Gastrocnemius medialis (tissue), 4 donors: ENCODE results near the gene EHD4.

ENCODE experiments used
- CTCF ChIP-seq, 5 experiments: fragments of 450-650 bp in 3 of 5; fragments of 200-600 bp in 2 of 5; sonication (generic) in 2 of 5; IDR thresholded peaks in 4 of 5; conservative IDR thresholded peaks in 1 of 5; 1 replicate in 4 of 5; 2 replicates in 1 of 5; pipeline ENCODE4 v1.5.1; 2016 to 2019; ENCODE audit warnings: antibody characterized with exemption in 5 of 5, mild to moderate bottlenecking in 3 of 5, moderate library complexity in 3 of 5
- POLR2A ChIP-seq, 2 donors: fragments of 450-650 bp; IDR thresholded peaks; one replicate each; pipeline ENCODE4 v1.6.1; 2017; ENCODE audit warnings: antibody characterized with exemption in 2 of 2, mild to moderate bottlenecking in 2 of 2, moderate library complexity in 2 of 2

GRCh38 chr15:41891946-41892345 is 80.4 kb downstream of the EHD4 start:
- TF ChIP-seq CTCF (IDR thresholded peaks at IDR 0.05 in 4 of 5, conservative IDR thresholded peaks at IDR 0.05 in 1 of 5) = no peak
- TF ChIP-seq POLR2A (IDR thresholded peaks at IDR 0.05) = no peak
